GM21576 (cell line): ENCODE results near the gene EIPR1.
"Not testable (repeated sequence)": the region's sequence is repeated elsewhere in the genome, so short reads cannot be mapped to it uniquely, and the experiment has no call there.

Experiments
- ATAC-seq: cut with Tn5 transposase; IDR thresholded peaks from one replicate; pipeline ENCODE4 v1.9.1; 2021; ENCODE audit warnings: mild to moderate bottlenecking, moderate library complexity; ENCODE audit not compliant: unreplicated experiment

EIPR1 gene

GRCh38 chr2:3200420-3200939 lies 177.1 kb downstream of the EIPR1 start:
- ATAC-seq, result no peak

GRCh38 chr2:3199627-3200345 lies 177.8 kb downstream of the EIPR1 start:
- no peak for ATAC-seq

- not testable (repeated sequence) for ATAC-seq
These were observed 178.9 kb downstream of the EIPR1 start for GRCh38 chr2:3198671-3199192.

GRCh38 chr2:3198119-3198518 lies 179.5 kb downstream of the EIPR1 start:
- no peak for ATAC-seq

GRCh38 chr2:3197308-3197707 lies 180.3 kb downstream of the EIPR1 start:
- no peak for ATAC-seq

- no peak for ATAC-seq
These were observed 180.9 kb downstream of the EIPR1 start for GRCh38 chr2:3196716-3197115.

GRCh38 chr2:3195641-3196476 lies 181.8 kb downstream of the EIPR1 start:
- ATAC-seq, result no peak

- no peak for ATAC-seq
These were observed 182.8 kb downstream of the EIPR1 start for GRCh38 chr2:3194828-3195227.

GRCh38 chr2:3193443-3194330 lies 183.9 kb downstream of the EIPR1 start:
- ATAC-seq, result no peak

GRCh38 chr2:3192920-3193319 lies 184.7 kb downstream of the EIPR1 start:
- ATAC-seq, result no peak

GRCh38 chr2:3192281-3192818 lies 185.3 kb downstream of the EIPR1 start:
- ATAC-seq, result no peak

- ATAC-seq, result no peak
These were observed 187.7 kb downstream of the EIPR1 start for GRCh38 chr2:3189961-3190360.

- ATAC-seq, result no peak
These were observed 188.5 kb downstream of the EIPR1 start for GRCh38 chr2:3189076-3189591.

GRCh38 chr2:3188405-3188946 lies 189.1 kb downstream of the EIPR1 start:
- ATAC-seq, result no peak

- ATAC-seq, result no peak
These were observed 190.2 kb downstream of the EIPR1 start for GRCh38 chr2:3187467-3187866.

GRCh38 chr2:3186766-3187165 lies 190.9 kb downstream of the EIPR1 start:
- ATAC-seq, result no peak

- no peak for ATAC-seq
These were observed 191.7 kb downstream of the EIPR1 start for GRCh38 chr2:3185910-3186309.

- ATAC-seq, result no peak
These were observed 192.4 kb downstream of the EIPR1 start for GRCh38 chr2:3185256-3185655.

- no peak for ATAC-seq
These were observed 193.5 kb downstream of the EIPR1 start for GRCh38 chr2:3184167-3184566.

GRCh38 chr2:3183766-3184165 lies 193.9 kb downstream of the EIPR1 start:
- ATAC-seq, result no peak
